ENCODE data around the gene TBPL2. TPM values are rescaled to one million over a fixed set of nuclear protein-coding genes. Genes with fewer than 3 reads are reported as not detected.

The TBPL2 gene
- total and polyA plus RNA-seq, 4 donors, result not detected

DNA sequence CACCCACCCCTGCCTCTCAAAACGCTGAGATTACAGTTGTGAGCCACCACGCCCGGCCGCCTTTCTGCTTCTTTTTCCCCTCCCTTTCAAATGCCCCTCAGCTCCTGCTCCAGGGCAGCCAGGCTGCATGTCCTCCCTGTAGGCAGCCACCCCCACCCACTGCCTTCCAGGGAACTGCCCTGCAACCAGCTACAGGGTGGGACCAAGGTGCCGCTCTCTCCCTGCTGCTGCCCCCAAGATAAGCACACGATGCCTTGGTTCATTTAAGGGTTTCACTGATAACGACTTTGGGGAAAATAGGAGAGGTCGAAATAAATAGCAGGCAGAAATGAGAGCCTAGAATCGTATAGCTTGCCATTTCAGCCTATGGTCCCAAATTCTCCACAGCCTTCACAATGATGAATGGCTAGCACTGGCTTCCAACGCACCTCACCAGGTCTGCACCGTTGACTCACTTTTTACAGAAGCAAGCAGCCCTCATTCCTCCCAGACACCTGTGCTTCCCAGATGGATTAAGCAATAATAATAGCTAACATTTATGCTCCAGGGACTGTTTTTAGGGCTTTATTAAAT, 69.4 kb downstream of the TBPL2 start:
- Histone ChIP-seq H3K27ac (ENCODE audit: low read depth in 1 of 2, low read length in 1 of 2) (no peak overlapping the region), H3K4me1 (ENCODE audit: control insufficient read depth in 5 of 5, insufficient read depth in 5 of 5, low read length in 5 of 5) (no peaks in the 10 kb centered on the region), H3K4me3 (no peak overlapping the region), H3K27me3 (ENCODE audit: control insufficient read depth in 3 of 3, insufficient read depth in 3 of 3, low read length in 2 of 3) (no peaks in the 10 kb centered on the region), H3K9ac (ENCODE audit: insufficient read depth in 1 of 2, low read length in 2 of 2) (no peak overlapping the region), H3K9me3 (ENCODE audit: control insufficient read depth in 4 of 4, insufficient read depth in 3 of 4, low read length in 3 of 4) (no peaks in the 10 kb centered on the region), H3K36me3 (ENCODE audit: control insufficient read depth in 4 of 4, insufficient read depth in 4 of 4, low read length in 4 of 4) (peaks cover 5 to 19% (median 13%) of the 10 kb centered on the region in 4 donors)
- WGBS, 2 donors, result 90 to 92% methylated on average over 11 of the region's 11 CpGs
- DNase-seq, result no peak
- TF ChIP-seq, protein P1, sequence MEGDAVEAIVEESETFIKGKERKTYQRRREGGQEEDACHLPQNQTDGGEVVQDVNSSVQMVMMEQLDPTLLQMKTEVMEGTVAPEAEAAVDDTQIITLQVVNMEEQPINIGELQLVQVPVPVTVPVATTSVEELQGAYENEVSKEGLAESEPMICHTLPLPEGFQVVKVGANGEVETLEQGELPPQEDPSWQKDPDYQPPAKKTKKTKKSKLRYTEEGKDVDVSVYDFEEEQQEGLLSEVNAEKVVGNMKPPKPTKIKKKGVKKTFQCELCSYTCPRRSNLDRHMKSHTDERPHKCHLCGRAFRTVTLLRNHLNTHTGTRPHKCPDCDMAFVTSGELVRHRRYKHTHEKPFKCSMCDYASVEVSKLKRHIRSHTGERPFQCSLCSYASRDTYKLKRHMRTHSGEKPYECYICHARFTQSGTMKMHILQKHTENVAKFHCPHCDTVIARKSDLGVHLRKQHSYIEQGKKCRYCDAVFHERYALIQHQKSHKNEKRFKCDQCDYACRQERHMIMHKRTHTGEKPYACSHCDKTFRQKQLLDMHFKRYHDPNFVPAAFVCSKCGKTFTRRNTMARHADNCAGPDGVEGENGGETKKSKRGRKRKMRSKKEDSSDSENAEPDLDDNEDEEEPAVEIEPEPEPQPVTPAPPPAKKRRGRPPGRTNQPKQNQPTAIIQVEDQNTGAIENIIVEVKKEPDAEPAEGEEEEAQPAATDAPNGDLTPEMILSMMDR (IDR thresholded peaks at IDR 0.05; ENCODE audit: control extremely low read depth, extremely low read depth), result no peak
- no peak for ATAC-seq (ENCODE audit: insufficient read depth, low FRiP score)

DNA sequence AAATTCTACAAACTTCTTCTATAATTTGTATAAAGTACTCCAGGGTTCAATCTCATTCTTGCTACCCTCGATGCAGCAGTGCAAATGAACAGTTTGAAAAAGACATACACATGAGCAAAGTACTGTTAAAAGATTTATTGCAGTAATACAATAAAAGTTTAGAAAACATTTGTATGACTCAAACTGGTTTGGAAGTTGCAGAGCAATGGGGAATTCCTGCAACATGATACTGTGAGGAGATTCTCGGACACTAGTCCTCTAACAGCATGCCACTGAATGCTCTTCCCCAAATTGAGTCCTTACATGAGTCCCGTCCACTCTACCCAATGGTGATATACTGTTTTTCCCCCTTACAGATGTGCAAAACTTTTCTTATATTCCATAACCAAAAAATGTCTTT, 74.1 kb downstream of the TBPL2 start:
- Histone ChIP-seq H3K9ac (ENCODE audit: insufficient read depth in 1 of 2, low read length in 2 of 2) (no peak overlapping the region), H3K4me1 (ENCODE audit: control insufficient read depth in 5 of 5, insufficient read depth in 5 of 5, low read length in 5 of 5) (no peaks in the 10 kb centered on the region), H3K27me3 (ENCODE audit: control insufficient read depth in 3 of 3, insufficient read depth in 3 of 3, low read length in 2 of 3) (no peaks in the 10 kb centered on the region), H3K27ac (ENCODE audit: low read depth in 1 of 2, low read length in 1 of 2) (no peak overlapping the region), H3K36me3 (ENCODE audit: control insufficient read depth in 4 of 4, insufficient read depth in 4 of 4, low read length in 4 of 4) (peaks cover 5 to 19% (median 10%) of the 10 kb centered on the region in 4 donors), H3K9me3 (ENCODE audit: control insufficient read depth in 4 of 4, insufficient read depth in 3 of 4, low read length in 3 of 4) (no peaks in the 10 kb centered on the region), H3K4me3 (no peak overlapping the region)
- DNase-seq, result no peak
- TF ChIP-seq, protein P1 (IDR thresholded peaks at IDR 0.05; ENCODE audit: control extremely low read depth, extremely low read depth), result no peak
- ATAC-seq (ENCODE audit: insufficient read depth, low FRiP score), result no peak
- WGBS, 2 donors, result 82 to 90% methylated on average over 3 of the region's 3 CpGs

Small RNAs within 50 kb of the gene (small RNA-seq; reads per million reads assigned to genes)
- gene AL356801.1 (ENCODE audit: low replicate concordance), result not detected

Other genes with a start within 250 kb of the TBPL2 start
- 1 to 10 TPM in 1 of 2 donors, under 1 TPM in 1; 0.34 to 5.0 TPM for gene DLGAP5, start 249.0 kb downstream of the TBPL2 start, total RNA-seq
- gene DLGAP5, start 249.0 kb downstream of the TBPL2 start, polyA plus RNA-seq, result under 1 TPM; 0.37 to 0.89 TPM
- gene FBXO34, start 169.2 kb downstream of the TBPL2 start, total RNA-seq, result 10 to 100 TPM; 28.1 to 59.4 TPM
- 10 to 100 TPM; 14.0 to 16.3 TPM for gene FBXO34, start 169.2 kb downstream of the TBPL2 start, polyA plus RNA-seq
- gene ATG14, start 28.8 kb downstream of the TBPL2 start, total RNA-seq, result 10 to 100 TPM in 1 of 2 donors, 1 to 10 TPM in 1; 6.9 to 19.0 TPM
- gene ATG14, start 28.8 kb downstream of the TBPL2 start, polyA plus RNA-seq, result 1 to 10 TPM; 3.4 to 7.1 TPM
- gene KTN1, start 139.6 kb upstream of the TBPL2 start, total RNA-seq, result 100 to 1,000 TPM in 1 of 2 donors, 10 to 100 TPM in 1; 92.1 to 152 TPM
- gene KTN1, start 139.6 kb upstream of the TBPL2 start, polyA plus RNA-seq, result 10 to 100 TPM; 57.1 to 68.9 TPM